Fibroblast of skin of left quadriceps (primary cell): Measurements from ENCODE around the gene PDGFB.
"Not testable (repeated sequence)": the region's sequence is repeated elsewhere in the genome, so short reads cannot be mapped to it uniquely, and the experiment has no call there.

Experiments used
- DNase-seq, 2 experiments: peaks; one replicate each; pipeline ENCODE4 v3.0.0-alpha.2; 2013; ENCODE audit warnings: low read depth in 2 of 2

PDGFB gene

GRCh38 chr22:39227542-39228272 is 17.1 kb downstream of the PDGFB start:
- DNase-seq = no peak

DNA sequence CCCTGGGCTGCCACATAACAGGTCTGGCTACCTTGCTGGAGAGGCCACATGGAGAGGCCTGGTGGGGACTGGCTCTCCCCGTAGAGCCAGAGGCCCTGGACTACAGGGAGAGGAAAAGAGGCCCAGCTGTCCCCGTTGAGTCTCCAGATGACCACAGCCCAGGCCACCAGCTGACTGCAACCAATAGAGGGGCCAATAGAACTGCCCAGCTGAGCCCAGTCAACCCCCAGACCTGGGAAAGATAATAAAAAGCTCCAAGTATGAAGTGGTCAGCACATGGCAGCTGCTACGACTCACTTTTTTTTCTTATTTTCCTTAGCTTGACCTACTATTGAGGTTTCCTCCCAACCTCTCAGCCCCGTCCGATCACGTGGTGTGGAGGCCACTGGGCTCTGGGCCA is 18.4 kb downstream of the PDGFB start:
- no peak for DNase-seq

DNA sequence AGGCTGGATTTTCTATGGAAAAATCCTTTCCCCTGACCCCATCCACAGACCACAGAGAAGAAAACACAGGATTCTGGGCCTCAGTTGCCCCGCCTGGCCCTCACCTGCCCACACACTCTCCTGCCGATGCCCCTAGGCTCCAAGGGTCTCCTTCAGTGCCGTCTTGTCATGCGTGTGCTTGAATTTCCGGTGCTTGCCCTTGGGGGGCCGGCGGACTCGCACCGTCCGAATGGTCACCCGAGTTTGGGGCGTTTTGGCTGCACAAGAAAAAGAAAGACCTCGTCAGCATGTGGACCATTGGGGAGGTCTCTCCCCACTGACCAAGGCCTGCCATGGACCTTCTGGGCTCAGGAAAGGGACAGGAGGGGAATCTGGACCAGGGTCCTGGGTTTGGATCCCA is 19.2 kb downstream of the PDGFB start:
- no peak for DNase-seq

DNA sequence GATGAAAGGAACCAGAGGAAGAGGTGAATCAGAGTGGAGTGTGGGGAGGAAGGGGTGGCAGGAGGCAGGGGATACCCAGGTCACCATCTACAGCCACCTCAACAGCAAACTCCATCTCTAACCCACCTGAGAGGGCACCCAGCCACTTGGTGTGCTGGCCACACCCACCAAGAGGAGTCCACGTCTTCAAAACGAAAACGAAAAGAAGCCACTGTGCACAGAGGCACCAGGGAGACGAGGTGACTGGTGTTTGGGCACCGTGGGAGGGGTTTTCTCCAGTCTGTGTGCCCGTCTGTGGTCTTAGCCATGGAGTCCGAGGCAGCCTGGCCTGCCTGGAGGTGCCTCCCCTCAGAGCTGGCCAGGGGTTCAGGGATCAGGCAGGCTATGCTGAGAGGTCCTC is 20.2 kb downstream of the PDGFB start:
- no peak for DNase-seq

GRCh38 chr22:39223091-39223710 is 21.6 kb downstream of the PDGFB start:
- no peak for DNase-seq

- DNase-seq = no peak
These were observed 22.6 kb downstream of the PDGFB start for GRCh38 chr22:39221999-39222686.

GRCh38 chr22:39220890-39221850 is 23.6 kb downstream of the PDGFB start:
- no peak for DNase-seq

GRCh38 chr22:39220450-39220849 is 24.3 kb downstream of the PDGFB start:
- no peak for DNase-seq

DNA sequence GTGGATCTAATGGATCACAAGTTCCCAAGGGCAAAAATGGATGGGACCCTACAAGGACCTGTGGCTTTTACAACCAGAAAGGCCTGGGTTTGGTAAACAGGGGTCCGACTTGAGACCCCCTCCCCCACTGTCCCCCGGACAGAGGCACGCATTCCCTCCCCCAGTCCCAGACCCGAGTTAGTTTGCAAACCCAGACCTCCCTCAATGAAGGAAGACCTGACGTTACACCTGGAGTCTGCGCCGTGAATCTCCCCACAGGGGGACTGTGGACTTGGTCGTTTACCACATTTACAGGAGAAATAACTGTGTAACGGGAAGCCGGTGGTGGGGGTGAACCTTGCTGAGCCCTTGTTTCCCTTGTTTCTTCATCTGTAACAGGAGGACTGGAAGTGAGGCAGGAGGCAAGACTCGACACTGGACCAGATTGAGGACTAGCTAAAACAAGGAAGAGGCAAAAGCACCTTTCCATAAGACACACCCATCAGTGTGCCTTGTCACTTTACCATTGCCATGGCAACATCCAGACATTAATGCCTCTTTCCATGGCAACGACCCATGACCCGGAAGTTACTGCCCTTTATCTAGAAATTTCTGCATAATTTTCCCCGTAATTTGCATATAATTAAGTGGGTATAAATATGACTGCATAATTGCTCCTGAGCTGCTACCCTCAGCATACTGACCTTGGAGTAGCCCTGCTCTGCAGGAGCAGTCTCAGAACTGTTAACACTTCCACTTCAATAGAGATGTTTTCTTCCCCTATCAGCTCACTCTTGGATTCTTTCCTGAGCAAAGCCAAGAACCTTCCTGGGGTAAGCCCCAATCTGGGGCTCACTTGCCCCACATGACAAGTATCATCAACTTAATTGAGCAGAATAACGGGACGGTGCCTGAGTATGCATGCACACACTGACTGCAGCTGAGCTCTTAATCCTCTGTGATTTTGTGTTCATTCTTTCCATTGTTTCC is 25.4 kb downstream of the PDGFB start:
- DNase-seq = no peak

- DNase-seq = not testable (repeated sequence)
These were observed 26.4 kb downstream of the PDGFB start for GRCh38 chr22:39218432-39218831.

GRCh38 chr22:39216143-39216490 is 28.7 kb downstream of the PDGFB start:
- no peak for DNase-seq

DNA sequence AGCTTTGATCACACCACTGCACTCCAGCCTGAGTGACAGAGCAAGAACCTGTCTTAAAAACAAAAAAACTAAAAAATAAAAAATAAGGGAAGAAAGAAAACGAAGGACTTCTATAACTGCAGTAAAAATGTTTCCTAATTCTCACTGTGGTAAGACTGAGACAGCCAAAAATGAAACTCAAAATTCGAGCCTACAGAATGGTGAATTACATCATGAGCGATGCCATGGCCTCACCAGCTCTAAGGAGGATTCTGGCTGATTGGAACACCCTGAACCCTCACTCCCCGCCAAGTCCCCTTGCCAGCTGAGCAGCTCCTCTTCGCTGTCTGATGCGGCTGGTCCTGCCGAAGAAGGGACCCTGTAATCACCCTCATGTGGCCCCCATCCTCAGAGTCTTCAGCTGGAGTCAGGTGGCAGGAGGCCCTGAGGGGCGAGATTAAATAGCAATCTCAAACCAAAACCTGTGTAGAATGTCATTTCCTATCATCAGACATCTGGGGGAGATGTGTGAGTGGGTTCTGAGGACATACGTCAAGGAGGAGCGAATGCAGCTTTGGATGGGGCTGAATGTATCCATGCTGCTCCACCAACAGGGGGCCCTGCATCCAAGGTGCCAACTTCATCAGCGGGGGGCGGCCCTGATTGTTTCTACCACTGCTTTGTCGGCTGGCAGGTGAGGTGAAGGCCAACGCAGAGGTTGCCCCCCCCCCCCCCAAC is 29.2 kb downstream of the PDGFB start:
- no peak for DNase-seq

- DNase-seq = no peak
These were observed 29.7 kb downstream of the PDGFB start for GRCh38 chr22:39215070-39215396.

GRCh38 chr22:39214383-39215069 is 30.3 kb downstream of the PDGFB start:
- DNase-seq = no peak

DNA sequence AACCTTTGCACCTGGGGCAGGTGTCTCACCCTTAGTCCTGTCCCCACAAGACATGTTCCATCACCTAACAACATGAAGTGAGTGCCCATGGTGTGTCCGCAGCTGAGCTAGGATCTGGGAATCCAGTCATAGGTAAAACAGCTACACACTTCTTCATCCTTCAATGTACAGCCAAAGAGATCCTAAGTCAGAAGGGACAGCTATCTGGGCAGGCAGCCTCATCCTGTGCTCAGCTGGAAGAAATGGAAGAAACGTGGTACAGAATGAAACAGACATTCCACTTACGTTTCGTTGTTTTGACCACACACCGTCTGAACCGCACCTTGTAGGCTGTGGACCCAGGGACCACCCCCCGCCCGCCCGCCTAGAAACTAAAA is 30.8 kb downstream of the PDGFB start:
- DNase-seq = no peak

DNA sequence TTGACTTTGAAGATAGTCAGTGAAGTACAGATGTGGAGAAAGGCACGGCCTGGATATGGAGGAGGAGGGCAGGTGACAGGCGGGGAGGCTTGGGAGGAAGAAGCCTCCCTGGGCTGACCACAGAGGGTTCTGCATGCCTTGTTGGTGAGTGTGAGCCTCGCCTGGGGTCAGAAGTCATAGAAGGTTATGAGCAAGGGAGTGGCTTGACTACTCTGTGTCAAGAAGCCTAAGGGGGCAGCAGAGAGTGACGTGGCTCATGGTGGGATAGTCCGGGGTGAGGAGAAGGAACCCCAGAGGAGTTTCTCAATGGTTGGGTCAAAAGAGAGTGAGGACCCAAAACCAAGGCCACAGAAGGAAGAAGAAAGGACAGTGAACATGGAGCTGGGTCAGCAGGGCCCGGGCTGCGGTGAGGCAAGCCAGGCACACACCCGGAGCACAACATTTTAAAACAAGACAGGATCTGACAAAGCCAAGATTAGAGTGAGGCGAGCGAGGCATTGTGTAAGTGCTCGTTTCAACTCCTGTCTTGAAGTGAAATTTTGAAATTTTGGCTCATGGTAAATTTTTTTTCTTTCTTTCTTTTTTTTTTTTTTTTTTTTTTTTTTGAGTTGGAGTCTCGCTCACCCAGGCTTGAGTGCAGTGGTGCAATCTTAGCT is 31.9 kb downstream of the PDGFB start:
- DNase-seq = no peak

DNA sequence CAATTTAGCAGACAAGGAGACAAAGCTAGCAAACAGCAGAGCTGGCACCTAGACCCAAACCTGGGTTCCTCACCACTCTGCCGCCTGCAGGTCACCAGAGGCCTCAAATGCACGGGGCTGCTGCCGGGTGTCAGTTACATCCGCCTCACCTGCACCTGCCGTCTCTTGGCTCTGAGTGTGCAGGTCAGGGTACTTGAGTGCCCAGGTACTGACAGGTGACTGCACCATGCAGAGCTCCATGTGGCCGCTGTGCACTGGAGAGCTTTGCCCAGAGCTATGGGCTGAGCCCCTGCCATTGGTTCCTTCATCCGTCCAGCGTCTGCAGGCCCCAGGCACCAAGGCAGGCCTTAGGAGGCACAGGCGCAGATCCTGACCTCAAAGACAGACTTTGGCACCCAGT is 35.0 kb downstream of the PDGFB start:
- DNase-seq = no peak

GRCh38 chr22:39208013-39208680 is 36.6 kb downstream of the PDGFB start:
- DNase-seq = no peak
